ENCODE measurements around the gene GMPPA. TPM values are rescaled to one million over a fixed set of nuclear protein-coding genes. Genes with fewer than 3 reads are reported as not detected.

Gene GMPPA
- total and polyA plus RNA-seq, 8 donors: 16.5 to 185 (median 32.5) TPM

- peaks cover 0 to 36% (median 16%) of the 10 kb centered on the region in 4 donors for H3K36me3 ChIP-seq
- peak in 1 of 2 donors; percentile 67 for DNase-seq
- WGBS, 5 donors: 2 to 7% (median 3%) methylated on average over 25 to 89 of the region's 89 CpGs
- peak overlapping the region in 2 of 5 donors; percentile 19 to 68 for H3K27ac ChIP-seq
- no peaks in the 10 kb centered on the region for H3K9me3 ChIP-seq
- peak overlapping the region; percentile 15 to 50 (median 30) for H3K4me3 ChIP-seq
- H3K27me3 ChIP-seq: peaks cover 4 to 85% (median 49%) of the 10 kb centered on the region in 3 donors
- TF ChIP-seq EP300 (IDR thresholded peaks at IDR 0.05) (no peak), POLR2AphosphoS5 (IDR thresholded peaks at IDR 0.05) (no peak), POLR2A (IDR thresholded peaks at IDR 0.05) (no peak), CTCF (IDR thresholded peaks at IDR 0.05) (no peak)
- peaks cover 16 to 28% (median 19%) of the 10 kb centered on the region in 4 donors for H3K4me1 ChIP-seq
- intact Hi-C loops (cut with DNase I; ENCODE audit: low total_unique reads): no loop called here
Observed at GRCh38 chr2:219484343-219485200, 14.1 kb upstream of the GMPPA start.

- H3K36me3 ChIP-seq: peaks cover 0 to 34% (median 13%) of the 10 kb centered on the region in 4 donors
- intact Hi-C loops (cut with DNase I; ENCODE audit: low total_unique reads): no loop called here
- no peak for TF ChIP-seq EP300 (IDR thresholded peaks at IDR 0.05)
- 53 to 62% (median 56%) methylated on average over 5 to 12 of the region's 12 CpGs for WGBS, 5 donors
- H3K27ac ChIP-seq: peak overlapping the region in 2 of 5 donors; percentile 19 to 68
- no peaks in the 10 kb centered on the region for H3K9me3 ChIP-seq
- H3K4me1 ChIP-seq: peaks cover 16 to 28% (median 19%) of the 10 kb centered on the region in 4 donors
- DNase-seq: no peak
- H3K4me3 ChIP-seq: peak overlapping the region in 1 of 4 donors; percentile 50
- H3K27me3 ChIP-seq: peaks cover 4 to 86% (median 49%) of the 10 kb centered on the region in 3 donors
Observed at GRCh38 chr2:219485201-219485580, 13.5 kb upstream of the GMPPA start.

- Histone ChIP-seq H3K4me1 (peaks cover 16 to 28% (median 19%) of the 10 kb centered on the region in 4 donors), H3K36me3 (peaks cover 0 to 29% (median 14%) of the 10 kb centered on the region in 4 donors), H3K27me3 (peaks cover 4 to 82% (median 49%) of the 10 kb centered on the region in 3 donors), H3K27ac (no peak overlapping the region), H3K9me3 (no peaks in the 10 kb centered on the region), H3K4me3 (no peak overlapping the region)
- peak in 1 of 2 donors; percentile 55 for DNase-seq
- intact Hi-C loops (cut with DNase I; ENCODE audit: low total_unique reads): no loop called here
- 47 to 66% (median 50%) methylated on average over 6 to 8 of the region's 8 CpGs for WGBS, 5 donors
- TF ChIP-seq POLR2AphosphoS5 (IDR thresholded peaks at IDR 0.05) (no peak), CTCF (IDR thresholded peaks at IDR 0.05) (no peak), EP300 (IDR thresholded peaks at IDR 0.05) (no peak), POLR2A (IDR thresholded peaks at IDR 0.05) (no peak)
Observed at GRCh38 chr2:219486380-219486959, 12.2 kb upstream of the GMPPA start.

GRCh38 chr2:219488149-219488843 is 10.4 kb upstream of the GMPPA start:
- H3K4me1 ChIP-seq: peaks cover 16 to 18% (median 18%) of the 10 kb centered on the region in 4 donors
- peaks cover 0 to 39% (median 14%) of the 10 kb centered on the region in 4 donors for H3K36me3 ChIP-seq
- DNase-seq: no peak
- WGBS, 5 donors: 84 to 91% (median 91%) methylated on average over 9 to 17 of the region's 17 CpGs
- peaks cover 4 to 78% (median 47%) of the 10 kb centered on the region in 3 donors for H3K27me3 ChIP-seq
- H3K9me3 ChIP-seq: no peaks in the 10 kb centered on the region
- H3K27ac ChIP-seq: peak overlapping the region in 1 of 5 donors; percentile 31
- H3K4me3 ChIP-seq: no peak overlapping the region
- intact Hi-C loops (cut with DNase I; ENCODE audit: low total_unique reads): no loop called here
- no peak for TF ChIP-seq CTCF (IDR thresholded peaks at IDR 0.05)
- no peak for TF ChIP-seq POLR2AphosphoS5 (IDR thresholded peaks at IDR 0.05)
- TF ChIP-seq POLR2A (IDR thresholded peaks at IDR 0.05): no peak
- no peak for TF ChIP-seq EP300 (IDR thresholded peaks at IDR 0.05)

All from stomach (tissue), 9 donors.